AG04450 (cell line): ENCODE data around the gene CDKN1A. TPM values are rescaled to one million over a fixed set of nuclear protein-coding genes. Genes with fewer than 3 reads are reported as not detected.

ENCODE experiments used
- CTCF ChIA-PET: fragments of 300-600, 350-600 bp; formaldehyde crosslinking; extraction: SDS; loops from one replicate; lab custom pipeline; 2022; ENCODE audit warnings: antibody characterized with exemption, inconsistent platforms; lab: Charles Lee
- POLR2A ChIA-PET: fragments of 350-600 bp; formaldehyde crosslinking; extraction: SDS; loops from one replicate; lab custom pipeline; 2021; ENCODE audit warnings: antibody characterized with exemption, inconsistent platforms; lab: Yijun Ruan, JAX
- DNase-seq: peaks from one replicate; pipeline ENCODE4 v3.0.0-alpha.2; 2011; ENCODE audit warnings: low read depth, low spot score
- H3K27ac ChIP-seq: one replicate; pipeline ENCODE4 v1.5.1; 2012; ENCODE audit warnings: low read depth, low read length, control low read depth
- H3K27me3 ChIP-seq: one replicate; pipeline ENCODE4 v1.6.0; 2012; ENCODE audit warnings: low read length; ENCODE audit not compliant: control insufficient read depth, insufficient read depth
- H3K4me3 ChIP-seq: 2 replicates; pipeline ENCODE4 v1.5.1; 2011; ENCODE audit warnings: mild to moderate bottlenecking, low read depth, low read length, control low read depth
- H3K9me3 ChIP-seq: 2 replicates; pipeline ENCODE4 v1.5.1; 2012; ENCODE audit warnings: low read length; ENCODE audit not compliant: control insufficient read depth, insufficient read depth
- polyA plus RNA-seq: library from polyadenylated mRNA; depleted of rRNA; stranded (reverse); fragments of >200 nt; gene quantifications from 2 replicates; pipeline ENCODE4 v1.2.3, GENCODE V29; 2011
- TF ChIP-seq, protein P1 (sequence below): IDR thresholded peaks from 2 replicates; pipeline ENCODE4 v1.5.1; 2011; ENCODE audit warnings: low read depth, low read length, control low read depth, inconsistent platforms

CDKN1A gene
- polyA plus RNA-seq, 1 experiment: 722 TPM

- ChIA-PET POLR2A (no interaction called here), CTCF (interaction anchor here (0.9 kb wide), 2 partner anchors 54 to 85 kb away, joined by 4 to 6 read pairs; no protein-coding TSS in a partner anchor)
These were observed 21.7 kb downstream of the CDKN1A start for GRCh38 chr6:36700071-36700812.

GRCh38 chr6:36700831-36701230 lies 22.3 kb downstream of the CDKN1A start:
- no peak for DNase-seq
- Histone ChIP-seq H3K27me3 (peaks cover 20% of the 10 kb centered on the region), H3K27ac (no peak overlapping the region), H3K4me3 (no peak overlapping the region), H3K9me3 (peaks cover 12% of the 10 kb centered on the region)
- TF ChIP-seq, protein P1, sequence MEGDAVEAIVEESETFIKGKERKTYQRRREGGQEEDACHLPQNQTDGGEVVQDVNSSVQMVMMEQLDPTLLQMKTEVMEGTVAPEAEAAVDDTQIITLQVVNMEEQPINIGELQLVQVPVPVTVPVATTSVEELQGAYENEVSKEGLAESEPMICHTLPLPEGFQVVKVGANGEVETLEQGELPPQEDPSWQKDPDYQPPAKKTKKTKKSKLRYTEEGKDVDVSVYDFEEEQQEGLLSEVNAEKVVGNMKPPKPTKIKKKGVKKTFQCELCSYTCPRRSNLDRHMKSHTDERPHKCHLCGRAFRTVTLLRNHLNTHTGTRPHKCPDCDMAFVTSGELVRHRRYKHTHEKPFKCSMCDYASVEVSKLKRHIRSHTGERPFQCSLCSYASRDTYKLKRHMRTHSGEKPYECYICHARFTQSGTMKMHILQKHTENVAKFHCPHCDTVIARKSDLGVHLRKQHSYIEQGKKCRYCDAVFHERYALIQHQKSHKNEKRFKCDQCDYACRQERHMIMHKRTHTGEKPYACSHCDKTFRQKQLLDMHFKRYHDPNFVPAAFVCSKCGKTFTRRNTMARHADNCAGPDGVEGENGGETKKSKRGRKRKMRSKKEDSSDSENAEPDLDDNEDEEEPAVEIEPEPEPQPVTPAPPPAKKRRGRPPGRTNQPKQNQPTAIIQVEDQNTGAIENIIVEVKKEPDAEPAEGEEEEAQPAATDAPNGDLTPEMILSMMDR: no peak
- POLR2A ChIA-PET: no interaction called here
- CTCF ChIA-PET: interaction anchor here (0.9 kb wide), 2 partner anchors 53 to 86 kb away, joined by 4 to 6 read pairs; no protein-coding TSS in a partner anchor

More at GRCh38 chr6:36700071-36700812, 21.7 kb downstream of the CDKN1A start:
- no peak for DNase-seq
- TF ChIP-seq, protein P1: no peak
- Histone ChIP-seq H3K27ac (no peak overlapping the region), H3K9me3 (peaks cover 12% of the 10 kb centered on the region), H3K4me3 (no peak overlapping the region), H3K27me3 (peaks cover 20% of the 10 kb centered on the region)

GRCh38 chr6:36701401-36701991 lies 23.0 kb downstream of the CDKN1A start:
- H3K27ac ChIP-seq: no peak overlapping the region
- H3K4me3 ChIP-seq: no peak overlapping the region
- DNase-seq: no peak
- peaks cover 20% of the 10 kb centered on the region for H3K27me3 ChIP-seq
- ChIA-PET CTCF (interaction anchor here (0.6 to 1.5 kb wide), 3 partner anchors 21 to 133 kb away, joined by 3 to 5 read pairs (median 3); no protein-coding TSS in a partner anchor), POLR2A (no interaction called here)
- TF ChIP-seq, protein P1: no peak
- H3K9me3 ChIP-seq: peaks cover 12% of the 10 kb centered on the region

- Histone ChIP-seq H3K9me3 (peaks cover 6% of the 10 kb centered on the region), H3K4me3 (no peak overlapping the region), H3K27me3 (peaks cover 17% of the 10 kb centered on the region), H3K27ac (no peak overlapping the region)
- DNase-seq: no peak
- CTCF ChIA-PET: interaction anchor here (1.5 kb wide), 1 partner anchor 22 kb away, joined by 5 read pairs; no protein-coding TSS in a partner anchor
- POLR2A ChIA-PET: no interaction called here
- TF ChIP-seq, protein P1: no peak
These were observed 24.1 kb downstream of the CDKN1A start for GRCh38 chr6:36702656-36703055.

DNA sequence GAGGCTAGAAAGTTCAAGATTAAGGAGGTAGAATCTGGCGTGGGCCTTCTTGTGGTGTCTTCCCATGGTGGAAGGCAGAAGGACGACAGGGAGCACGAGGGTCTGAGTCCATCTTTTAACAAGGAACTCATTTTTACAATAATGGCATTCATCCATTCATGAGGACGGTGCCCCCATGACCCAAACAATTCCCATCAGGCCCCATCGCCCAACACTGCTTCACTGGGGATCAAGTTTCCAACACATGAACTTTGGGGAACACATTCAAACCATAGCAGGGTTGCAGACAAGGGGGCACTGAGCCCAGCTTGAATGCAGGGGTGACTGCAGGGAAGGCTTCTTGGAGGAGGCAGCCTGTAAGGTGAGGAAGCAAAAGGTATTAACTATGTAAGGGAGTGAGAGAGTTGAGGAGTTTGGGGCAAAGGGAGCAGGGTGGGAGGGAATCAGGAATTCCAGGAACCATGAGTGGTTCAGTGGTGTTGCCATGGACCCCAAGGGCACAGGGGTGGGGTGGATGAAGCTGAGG lies 24.6 kb downstream of the CDKN1A start:
- Histone ChIP-seq H3K27me3 (peaks cover 17% of the 10 kb centered on the region), H3K9me3 (peaks cover 5% of the 10 kb centered on the region), H3K4me3 (no peak overlapping the region), H3K27ac (no peak overlapping the region)
- POLR2A ChIA-PET: no interaction called here
- DNase-seq: no peak
- CTCF ChIA-PET: no interaction called here
- TF ChIP-seq, protein P1: no peak
